ENCODE measurements around the gene SLC2A13. TPM values are rescaled to one million over a fixed set of nuclear protein-coding genes. Genes with fewer than 3 reads are reported as not detected.

Gene SLC2A13
- total RNA-seq, 1 donor from 2014 or later = 11.6 TPM

- H3K4me1 ChIP-seq = no peaks in the 10 kb centered on the region
- DNase-seq (no peak), ATAC-seq (no peak)
- H3K27ac ChIP-seq = no peak overlapping the region
- intact Hi-C loops (cut with DNase I) = no loop called here
- H3K36me3 ChIP-seq = no peaks in the 10 kb centered on the region
- TF ChIP-seq CTCF (IDR thresholded peaks at IDR 0.05) = no peak
- no peak overlapping the region for H3K4me3 ChIP-seq
- H3K9me3 ChIP-seq = no peaks in the 10 kb centered on the region
- H3K27me3 ChIP-seq (ENCODE audit: low read depth) = no peaks in the 10 kb centered on the region
Observed at GRCh38 chr12:40039598-40039997, 66.3 kb downstream of the SLC2A13 start.

GRCh38 chr12:40038619-40039018, 67.3 kb downstream of the SLC2A13 start:
- Histone ChIP-seq H3K4me1 (no peaks in the 10 kb centered on the region), H3K27me3 (ENCODE audit: low read depth) (no peaks in the 10 kb centered on the region), H3K9me3 (no peaks in the 10 kb centered on the region), H3K27ac (no peak overlapping the region), H3K36me3 (no peaks in the 10 kb centered on the region), H3K4me3 (no peak overlapping the region)
- intact Hi-C loops (cut with DNase I) = no loop called here
- ATAC-seq (no peak), DNase-seq (no peak)
- TF ChIP-seq CTCF (IDR thresholded peaks at IDR 0.05) = no peak

- H3K36me3 ChIP-seq = no peaks in the 10 kb centered on the region
Observed at GRCh38 chr12:40034712-40035111, 71.2 kb downstream of the SLC2A13 start.

GRCh38 chr12:40034156-40034555, 71.7 kb downstream of the SLC2A13 start:
- Histone ChIP-seq H3K4me1 (no peaks in the 10 kb centered on the region), H3K27me3 (ENCODE audit: low read depth) (no peaks in the 10 kb centered on the region), H3K36me3 (no peaks in the 10 kb centered on the region), H3K4me3 (no peak overlapping the region), H3K9me3 (no peaks in the 10 kb centered on the region), H3K27ac (no peak overlapping the region)
- TF ChIP-seq CTCF (IDR thresholded peaks at IDR 0.05) = no peak
- intact Hi-C loops (cut with DNase I) = no loop called here
- ATAC-seq = no peak
- DNase-seq = no peak

More at GRCh38 chr12:40034712-40035111, 71.2 kb downstream of the SLC2A13 start:
- no peaks in the 10 kb centered on the region for H3K4me1 ChIP-seq
- intact Hi-C loops (cut with DNase I) = no loop called here
- ATAC-seq (no peak), DNase-seq (no peak)
- H3K27ac ChIP-seq = no peak overlapping the region
- no peak overlapping the region for H3K4me3 ChIP-seq
- no peak for TF ChIP-seq CTCF (IDR thresholded peaks at IDR 0.05)
- no peaks in the 10 kb centered on the region for H3K9me3 ChIP-seq
- H3K27me3 ChIP-seq (ENCODE audit: low read depth) = no peaks in the 10 kb centered on the region

GRCh38 chr12:40033242-40033630, 72.6 kb downstream of the SLC2A13 start:
- Histone ChIP-seq H3K27me3 (ENCODE audit: low read depth) (no peaks in the 10 kb centered on the region), H3K9me3 (no peaks in the 10 kb centered on the region), H3K4me3 (no peak overlapping the region), H3K36me3 (no peaks in the 10 kb centered on the region), H3K4me1 (no peaks in the 10 kb centered on the region), H3K27ac (no peak overlapping the region)
- TF ChIP-seq CTCF (IDR thresholded peaks at IDR 0.05) = no peak
- peak; percentile 63 to 79 for ATAC-seq
- intact Hi-C loops (cut with DNase I) = no loop called here
- no peak for DNase-seq

All from lower lobe of right lung (tissue), 2 donors.